Activated naive CD8-positive, alpha-beta T cell (primary cell): ENCODE results near the gene MUL1.

Experiments used
- H3K27ac Mint-ChIP-seq: one replicate; pipeline ENCODE4 v1.8.0; 2021; ENCODE audit warnings: mixed read lengths
- H3K27me3 Mint-ChIP-seq: one replicate; pipeline ENCODE4 v1.8.0; 2021; ENCODE audit warnings: mixed read lengths
- H3K36me3 Mint-ChIP-seq: one replicate; pipeline ENCODE4 v1.8.0; 2021; ENCODE audit warnings: mixed read lengths
- H3K4me1 Mint-ChIP-seq: one replicate; pipeline ENCODE4 v1.8.0; 2021; ENCODE audit warnings: low read depth, mixed read lengths
- H3K4me3 Mint-ChIP-seq: one replicate; pipeline ENCODE4 v1.8.0; 2021; ENCODE audit warnings: mild to moderate bottlenecking, mixed read lengths
- H3K9me3 Mint-ChIP-seq: one replicate; pipeline ENCODE4 v1.8.0; 2021; ENCODE audit warnings: low read depth, mixed read lengths

The MUL1 gene

GRCh38 chr1:20472121-20472520 is 35.8 kb downstream of the MUL1 start:
- Mint-ChIP-seq H3K4me1 (peaks cover 2% of the 10 kb centered on the region), H3K27me3 (peaks cover 42% of the 10 kb centered on the region), H3K27ac (no peak overlapping the region), H3K4me3 (no peak overlapping the region), H3K9me3 (no peaks in the 10 kb centered on the region), H3K36me3 (no peaks in the 10 kb centered on the region)

- no peak overlapping the region for H3K4me3 Mint-ChIP-seq
- peaks cover 38% of the 10 kb centered on the region for H3K27me3 Mint-ChIP-seq
- peaks cover 8% of the 10 kb centered on the region for H3K4me1 Mint-ChIP-seq
- no peaks in the 10 kb centered on the region for H3K9me3 Mint-ChIP-seq
- no peaks in the 10 kb centered on the region for H3K36me3 Mint-ChIP-seq
- no peak overlapping the region for H3K27ac Mint-ChIP-seq
Observed at GRCh38 chr1:20470194-20470593, 37.8 kb downstream of the MUL1 start.

- Mint-ChIP-seq H3K27ac (no peak overlapping the region), H3K4me3 (no peak overlapping the region)
Observed at GRCh38 chr1:20469406-20470076, 38.4 kb downstream of the MUL1 start.

GRCh38 chr1:20466273-20466672 is 41.7 kb downstream of the MUL1 start:
- H3K9me3 Mint-ChIP-seq = no peaks in the 10 kb centered on the region

More at GRCh38 chr1:20469406-20470076, 38.4 kb downstream of the MUL1 start:
- H3K36me3 Mint-ChIP-seq = no peaks in the 10 kb centered on the region
- H3K27me3 Mint-ChIP-seq = peaks cover 33% of the 10 kb centered on the region
- H3K9me3 Mint-ChIP-seq = no peaks in the 10 kb centered on the region
- peaks cover 8% of the 10 kb centered on the region for H3K4me1 Mint-ChIP-seq

GRCh38 chr1:20465187-20465586 is 42.8 kb downstream of the MUL1 start:
- no peak overlapping the region for H3K27ac Mint-ChIP-seq
- peaks cover 8% of the 10 kb centered on the region for H3K4me1 Mint-ChIP-seq
- no peaks in the 10 kb centered on the region for H3K36me3 Mint-ChIP-seq
- peaks cover 21% of the 10 kb centered on the region for H3K27me3 Mint-ChIP-seq
- no peaks in the 10 kb centered on the region for H3K9me3 Mint-ChIP-seq
- H3K4me3 Mint-ChIP-seq = no peak overlapping the region

More at GRCh38 chr1:20466273-20466672, 41.7 kb downstream of the MUL1 start:
- no peak overlapping the region for H3K27ac Mint-ChIP-seq
- peaks cover 21% of the 10 kb centered on the region for H3K27me3 Mint-ChIP-seq
- no peaks in the 10 kb centered on the region for H3K36me3 Mint-ChIP-seq
- H3K4me3 Mint-ChIP-seq = no peak overlapping the region
- H3K4me1 Mint-ChIP-seq = peaks cover 8% of the 10 kb centered on the region

- Mint-ChIP-seq H3K27me3 (peaks cover 28% of the 10 kb centered on the region), H3K4me1 (peaks cover 8% of the 10 kb centered on the region), H3K9me3 (no peaks in the 10 kb centered on the region), H3K4me3 (no peak overlapping the region), H3K36me3 (no peaks in the 10 kb centered on the region), H3K27ac (no peak overlapping the region)
Observed at GRCh38 chr1:20463502-20463901, 44.4 kb downstream of the MUL1 start.

GRCh38 chr1:20462397-20462796 is 45.6 kb downstream of the MUL1 start:
- no peaks in the 10 kb centered on the region for H3K9me3 Mint-ChIP-seq
- peaks cover 8% of the 10 kb centered on the region for H3K4me1 Mint-ChIP-seq
- no peaks in the 10 kb centered on the region for H3K36me3 Mint-ChIP-seq
- peaks cover 26% of the 10 kb centered on the region for H3K27me3 Mint-ChIP-seq
- H3K27ac Mint-ChIP-seq = no peak overlapping the region
- H3K4me3 Mint-ChIP-seq = no peak overlapping the region

- Mint-ChIP-seq H3K4me3 (no peak overlapping the region), H3K36me3 (no peaks in the 10 kb centered on the region), H3K4me1 (no peaks in the 10 kb centered on the region)
Observed at GRCh38 chr1:20458717-20459116, 49.2 kb downstream of the MUL1 start.

GRCh38 chr1:20454004-20454403 is 53.9 kb downstream of the MUL1 start:
- H3K4me1 Mint-ChIP-seq = no peaks in the 10 kb centered on the region
- H3K27me3 Mint-ChIP-seq = peaks cover 18% of the 10 kb centered on the region
- no peak overlapping the region for H3K27ac Mint-ChIP-seq
- H3K9me3 Mint-ChIP-seq = no peaks in the 10 kb centered on the region
- H3K4me3 Mint-ChIP-seq = no peak overlapping the region
- no peaks in the 10 kb centered on the region for H3K36me3 Mint-ChIP-seq

More at GRCh38 chr1:20458717-20459116, 49.2 kb downstream of the MUL1 start:
- H3K9me3 Mint-ChIP-seq = no peaks in the 10 kb centered on the region
- H3K27me3 Mint-ChIP-seq = peaks cover 22% of the 10 kb centered on the region
- no peak overlapping the region for H3K27ac Mint-ChIP-seq

- Mint-ChIP-seq H3K4me1 (no peaks in the 10 kb centered on the region), H3K27ac (no peak overlapping the region), H3K9me3 (no peaks in the 10 kb centered on the region), H3K27me3 (peaks cover 12% of the 10 kb centered on the region), H3K36me3 (no peaks in the 10 kb centered on the region), H3K4me3 (no peak overlapping the region)
Observed at GRCh38 chr1:20449735-20450311, 58.1 kb downstream of the MUL1 start.
